Measurements from ENCODE around the gene PABPN1.

- TF ChIP-seq POLR2A (IDR thresholded peaks at IDR 0.05; ENCODE audit: low read length) (no peak), GATA1 (IDR thresholded peaks at IDR 0.05; ENCODE audit: low read depth, low read length) (no peak)
Measured at GRCh38 chr14:23308721-23309445, 12.4 kb upstream of the PABPN1 start.
